CD4-positive, alpha-beta T cell treated with Interleukin-12 subunit alpha and Interleukin-12 subunit beta, for 1 hour (primary cell): ENCODE measurements around the gene ANKRD49.
"Not testable (repeated sequence)": the region's sequence is repeated elsewhere in the genome, so short reads cannot be mapped to it uniquely, and the experiment has no call there.

Source experiments
- DNase-seq: peaks from one replicate; pipeline ENCODE4 v3.0.0-alpha.2; 2020

The ANKRD49 gene

DNA sequence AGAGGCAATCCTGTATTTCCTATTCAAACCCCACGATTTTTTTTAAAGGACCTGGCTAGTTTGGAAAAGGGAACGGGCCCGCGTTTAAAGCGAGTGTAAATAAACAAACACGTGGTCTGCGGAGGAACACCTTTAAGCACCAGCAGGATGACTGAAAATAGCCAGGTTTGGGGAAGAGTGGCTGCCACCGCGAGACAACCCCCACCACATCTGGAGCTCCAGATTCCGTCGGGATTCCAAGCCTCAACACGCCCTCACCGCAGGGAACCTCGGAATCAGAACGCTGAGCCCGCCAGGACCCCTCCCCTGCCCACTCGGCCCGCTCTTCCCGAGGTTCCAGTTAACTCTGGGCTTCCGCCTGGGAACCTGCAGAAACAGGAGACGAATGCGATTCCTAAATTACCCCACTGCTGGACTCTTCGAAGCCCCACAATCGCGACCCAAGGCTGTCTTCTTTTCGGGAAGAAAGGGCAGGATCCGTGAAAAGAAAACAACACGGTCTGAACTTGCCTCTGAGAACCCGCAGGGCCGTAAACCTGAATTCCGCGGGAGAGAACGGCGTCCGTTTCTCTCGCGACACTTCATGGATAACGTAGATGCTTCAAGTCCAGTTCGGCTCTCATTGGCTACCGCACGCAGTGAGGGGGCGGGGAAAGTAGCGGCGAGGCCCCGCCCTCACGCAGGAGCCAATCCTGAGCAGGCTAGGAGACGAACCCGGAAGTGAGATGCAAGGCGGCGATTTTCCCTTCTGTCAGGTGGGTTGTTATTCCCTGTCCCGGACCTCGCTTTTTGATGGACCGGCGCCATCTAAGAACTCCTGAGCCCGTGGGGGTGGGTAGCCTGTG, at the start of gene ANKRD49, which contains the start of gene MRE11:
Gene ANKRD49, plus strand, starts transcription at position 704 of the 845 bp plus-strand sequence. CDS start 2,710 bp downstream, outside the sequence.
Gene MRE11, minus strand, starts transcription at position 564 of the 845 bp plus-strand sequence. CDS start 1,043 bp downstream, outside the sequence.
- peak; percentile 97 for DNase-seq

DNA sequence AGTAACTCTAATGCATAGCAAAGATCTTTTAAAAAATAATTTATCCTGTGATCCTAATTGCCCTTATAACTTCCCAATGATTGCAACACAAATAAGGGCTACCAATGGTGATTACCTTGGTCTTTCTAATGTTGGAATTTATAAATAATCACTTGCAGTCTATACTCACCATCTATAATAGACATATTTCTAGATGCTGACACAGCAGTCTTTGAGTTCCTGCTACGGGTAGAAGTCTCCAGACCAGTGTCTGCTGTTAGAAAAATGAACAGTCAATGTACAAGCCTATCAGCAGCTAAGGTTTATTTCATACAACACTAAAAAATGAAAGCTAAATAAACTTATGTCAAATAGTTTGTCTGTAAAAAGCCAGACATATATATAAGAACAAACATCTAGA, 48.1 kb upstream of the ANKRD49 start:
- DNase-seq = no peak

DNA sequence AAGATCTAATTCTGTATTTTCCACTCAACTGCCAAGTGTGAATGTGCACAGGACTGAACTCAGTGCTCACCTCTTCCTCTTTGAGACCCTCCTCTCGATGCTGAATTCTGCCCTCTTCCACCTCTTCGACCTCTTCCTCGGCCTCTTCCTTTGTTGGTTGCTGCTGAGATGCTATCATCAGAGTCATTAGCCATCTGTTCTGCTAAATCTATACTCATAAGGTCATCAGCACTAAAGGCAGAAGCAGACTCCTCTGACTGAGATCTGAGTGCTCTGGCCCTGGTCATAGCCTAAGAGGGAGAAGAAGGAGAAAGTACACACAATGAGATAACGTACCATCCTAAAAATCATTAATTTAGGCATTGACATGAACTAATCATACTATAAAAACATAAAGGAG, 46.6 kb upstream of the ANKRD49 start:
- DNase-seq = no peak

DNA sequence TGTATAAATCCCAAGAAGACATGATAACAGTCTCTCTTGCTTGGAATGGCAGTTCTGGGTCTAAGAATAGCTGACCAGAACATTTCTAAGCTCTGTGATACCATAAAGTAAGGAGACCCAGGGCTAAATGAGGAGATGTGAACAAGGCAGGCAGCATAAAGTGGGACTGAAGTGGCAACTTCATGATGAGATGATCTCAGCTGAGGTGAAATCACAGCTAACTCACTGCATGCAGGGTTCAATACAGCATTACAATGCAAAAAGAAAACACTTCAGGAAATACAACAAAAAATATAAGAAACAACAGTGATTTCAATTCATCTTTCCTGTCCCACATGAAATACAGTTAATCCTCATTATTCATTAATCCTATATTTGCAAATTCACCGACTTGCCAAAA, 44.8 kb upstream of the ANKRD49 start:
- no peak for DNase-seq

DNA sequence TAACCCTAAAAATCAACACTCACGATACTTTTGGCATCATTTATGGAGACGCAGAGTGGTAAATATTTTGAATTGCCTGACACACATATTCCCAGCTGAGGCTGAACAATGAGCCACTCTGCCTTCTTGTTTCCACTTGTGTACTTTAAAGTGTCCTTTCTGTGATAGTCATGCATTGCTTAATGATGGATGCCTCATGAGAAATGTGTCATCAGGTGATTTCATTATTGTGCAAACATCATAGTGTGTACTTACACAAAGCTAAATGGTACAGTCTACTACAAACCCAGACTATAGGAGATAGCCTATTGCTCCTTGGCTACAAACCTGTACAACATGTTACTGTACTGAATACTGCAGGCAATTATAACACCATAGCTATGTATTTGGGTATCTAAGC, 44.3 kb upstream of the ANKRD49 start:
- no peak for DNase-seq

- no peak for DNase-seq
Observed at GRCh38 chr11:94450048-94450447, 43.7 kb upstream of the ANKRD49 start.

DNA sequence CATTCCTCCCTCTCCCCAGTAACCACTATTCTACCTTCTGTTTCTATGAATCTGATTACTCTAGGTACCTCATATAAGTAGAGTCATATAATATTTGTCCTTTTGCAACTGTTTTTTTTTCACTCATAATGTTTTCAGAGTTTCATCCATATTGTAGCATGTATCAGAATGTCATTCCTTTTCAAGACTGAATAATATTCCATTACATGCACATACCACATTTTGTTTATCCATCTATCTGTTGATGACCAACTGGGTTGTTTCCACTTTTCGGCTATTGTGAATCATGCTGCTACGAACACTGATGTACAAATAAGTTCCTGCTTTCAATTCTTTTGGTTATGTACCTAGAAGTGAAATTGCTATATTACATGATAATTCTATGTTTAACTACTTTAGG, 40.8 kb upstream of the ANKRD49 start:
- no peak for DNase-seq

DNA sequence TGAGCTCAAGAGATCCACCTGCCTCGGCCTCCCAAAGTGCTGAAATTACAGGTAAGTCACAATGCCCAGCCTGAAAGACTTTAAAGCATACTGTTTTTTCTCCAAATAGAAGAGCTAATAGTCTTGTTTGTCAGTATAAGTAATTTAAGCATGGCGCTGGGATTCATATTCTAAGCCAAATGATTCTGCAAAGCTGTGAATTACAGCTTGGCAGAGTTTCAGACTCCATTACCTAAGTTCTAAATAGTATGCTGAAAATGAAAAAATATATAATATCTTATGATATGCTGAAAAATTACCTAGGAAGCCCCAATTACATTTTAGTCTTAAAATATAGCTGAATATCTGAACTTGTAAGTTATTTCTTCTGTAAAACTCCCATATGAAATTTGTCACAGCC, 39.5 kb upstream of the ANKRD49 start:
- no peak for DNase-seq

DNA sequence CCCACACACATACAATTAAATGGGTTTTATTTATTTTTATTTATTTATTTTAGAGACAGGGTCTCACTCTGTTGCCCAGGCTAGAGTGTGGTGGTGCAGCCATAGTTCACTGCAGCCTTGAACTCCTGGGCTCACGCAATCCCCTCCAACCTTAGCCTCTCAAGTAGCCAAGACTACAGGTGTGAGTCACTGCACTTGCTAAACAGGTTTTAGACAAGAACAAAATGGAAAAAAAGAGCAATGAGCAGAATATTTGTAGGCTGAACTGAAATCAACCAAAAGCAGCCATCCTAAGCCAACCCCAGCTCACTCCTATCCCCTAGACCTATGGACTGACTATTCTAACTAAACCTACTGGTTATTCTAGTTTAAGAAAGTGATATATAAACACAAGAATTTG, 37.9 kb upstream of the ANKRD49 start:
- no peak for DNase-seq

GRCh38 chr11:94457118-94458029, 36.4 kb upstream of the ANKRD49 start:
- no peak for DNase-seq

DNA sequence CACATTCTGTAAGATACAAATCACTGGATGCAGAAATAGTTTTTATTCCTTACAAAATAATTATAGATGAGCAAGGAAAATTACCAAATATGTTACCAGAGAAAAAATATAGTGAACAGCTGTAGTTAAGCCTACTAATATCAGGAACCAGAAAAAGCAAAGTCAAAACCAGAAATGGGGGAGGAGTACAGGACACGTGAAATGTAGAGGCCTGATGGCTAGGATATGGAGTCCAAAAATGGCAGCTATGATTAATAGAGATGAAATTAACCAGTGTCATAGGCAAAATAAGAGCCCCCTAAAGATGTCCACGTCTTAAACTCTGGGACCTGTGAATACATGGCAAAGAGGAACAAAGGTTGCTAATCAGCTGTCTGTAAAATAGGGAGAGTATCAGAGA, 34.2 kb upstream of the ANKRD49 start:
- DNase-seq = no peak

DNA sequence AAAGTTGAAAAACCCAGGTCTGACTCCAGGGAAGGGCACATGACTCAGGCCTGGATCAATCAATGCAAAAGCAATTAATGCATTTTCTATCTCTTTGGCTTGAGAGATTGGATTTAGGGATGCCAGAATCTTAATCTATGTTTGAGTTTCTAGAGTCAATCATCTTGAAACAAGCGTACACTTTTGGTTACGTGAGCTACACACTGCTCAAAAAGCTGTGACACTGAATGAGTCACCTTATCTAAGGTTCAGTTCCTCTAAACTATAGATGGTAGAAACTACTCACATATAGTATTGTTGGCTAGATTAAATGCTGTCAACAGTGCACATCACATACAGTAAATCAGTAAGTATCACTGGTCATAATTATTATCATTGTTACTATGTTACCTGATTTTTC, 24.4 kb upstream of the ANKRD49 start:
- DNase-seq = no peak

- DNase-seq = peak; percentile 31
Observed at GRCh38 chr11:94472916-94473799, 20.6 kb upstream of the ANKRD49 start.

- DNase-seq = no peak
Observed at GRCh38 chr11:94477624-94478023, 16.2 kb upstream of the ANKRD49 start.

DNA sequence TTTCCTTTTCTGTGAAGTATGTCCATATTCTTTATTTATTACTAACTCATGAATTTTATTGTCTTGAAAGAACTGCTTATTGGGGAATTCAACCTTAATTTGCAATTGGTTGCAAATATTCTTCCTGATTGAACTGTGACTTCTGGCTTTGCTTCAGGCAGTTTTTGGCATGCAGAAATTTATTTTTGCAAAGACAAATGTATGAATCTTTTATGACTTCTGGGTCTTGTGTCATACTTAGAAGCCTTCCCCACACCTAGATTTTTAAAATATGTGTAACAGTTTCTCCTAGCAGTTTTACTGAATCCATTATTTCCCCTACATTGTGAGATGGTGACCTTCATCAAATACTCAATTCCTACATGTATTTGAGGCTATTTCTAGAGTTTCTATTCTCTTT, 12.4 kb upstream of the ANKRD49 start:
- DNase-seq = no peak

- no peak for DNase-seq
Observed at GRCh38 chr11:94486068-94486467, 7.7 kb upstream of the ANKRD49 start.

GRCh38 chr11:94494126-94494680, 419 bp downstream of the ANKRD49 start:
- no peak for DNase-seq

- no peak for DNase-seq
Observed at GRCh38 chr11:94500181-94500580, 6.4 kb downstream of the ANKRD49 start.

DNA sequence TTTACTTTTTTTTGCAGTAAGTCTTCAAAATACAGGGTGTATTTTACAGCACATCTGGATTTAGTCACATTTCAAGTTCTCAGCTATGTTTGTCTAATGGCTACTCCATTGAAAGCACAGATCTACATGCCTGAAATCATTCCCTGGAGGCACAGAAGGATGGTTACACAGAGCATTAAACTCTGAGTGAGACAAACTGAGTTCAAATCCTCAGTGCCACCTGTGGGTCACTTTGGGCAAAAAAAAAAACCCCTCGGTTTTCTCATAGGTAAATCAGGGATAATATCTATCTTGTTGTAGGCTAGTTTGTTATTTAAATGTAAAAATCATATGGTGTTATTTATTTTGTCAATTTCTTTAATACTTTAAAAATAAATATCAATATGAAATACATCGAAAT, 7.7 kb downstream of the ANKRD49 start:
- DNase-seq = no peak

GRCh38 chr11:94504689-94505293, 11.0 kb downstream of the ANKRD49 start:
- DNase-seq = peak; percentile 65

DNA sequence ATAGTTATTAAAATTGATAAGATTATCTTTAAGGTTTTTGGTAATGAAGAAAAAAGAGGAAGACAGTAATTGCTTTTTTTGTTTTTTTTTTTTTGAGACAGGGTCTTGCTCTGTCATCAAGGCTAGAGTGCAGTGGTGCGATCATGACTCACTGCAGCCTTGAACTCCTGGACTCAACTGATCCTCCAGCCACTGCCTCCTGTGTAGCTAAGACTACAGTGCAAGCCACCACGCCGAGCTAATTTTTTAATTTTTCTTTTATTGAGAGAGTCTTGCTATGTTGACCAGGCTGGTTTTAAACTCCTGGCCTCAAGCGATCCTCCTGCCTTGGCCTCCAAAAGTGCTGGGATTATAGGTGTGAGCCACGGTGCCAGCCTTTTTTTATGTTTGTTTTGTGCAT, 12.7 kb downstream of the ANKRD49 start:
- not testable (repeated sequence) for DNase-seq

GRCh38 chr11:94507485-94507884, 13.7 kb downstream of the ANKRD49 start:
- no peak for DNase-seq
